Endodermal cell (in vitro differentiated cells): ENCODE data around the gene DCLK1. TPM values are rescaled to one million over a fixed set of nuclear protein-coding genes. Genes with fewer than 3 reads are reported as not detected.

Experiments used
- DNase-seq: peaks from one replicate; pipeline ENCODE4 v3.0.0-alpha.2; 2017
- H3K27ac ChIP-seq: 2 replicates; pipeline ENCODE4 v1.5.1; 2013; ENCODE audit warnings: mild to moderate bottlenecking, low read depth, low read length, moderate library complexity
- H3K27me3 ChIP-seq: 2 replicates; pipeline ENCODE4 v1.6.1; 2013; ENCODE audit warnings: mild to moderate bottlenecking, low read length, moderate library complexity; ENCODE audit not compliant: insufficient read depth, control insufficient read depth, poor library complexity, severe bottlenecking
- H3K36me3 ChIP-seq: 2 replicates; pipeline ENCODE4 v1.7.0; 2013; ENCODE audit warnings: mild to moderate bottlenecking, low read length, moderate library complexity; ENCODE audit not compliant: control insufficient read depth, insufficient read depth
- H3K4me1 ChIP-seq: one replicate; pipeline ENCODE4 v1.7.0; 2013; ENCODE audit warnings: low read length; ENCODE audit not compliant: control insufficient read depth, insufficient read depth
- H3K4me3 ChIP-seq: 2 replicates; pipeline ENCODE4 v1.5.1; 2013; ENCODE audit warnings: mild to moderate bottlenecking, low read length, moderate library complexity
- H3K9ac ChIP-seq: 2 replicates; pipeline ENCODE4 v1.6.1; 2013; ENCODE audit warnings: mild to moderate bottlenecking, low read length, moderate library complexity; ENCODE audit not compliant: poor library complexity, severe bottlenecking; ENCODE audit errors: extremely low read depth
- H3K9me3 ChIP-seq: 2 replicates; pipeline ENCODE4 v1.6.1; 2013; ENCODE audit warnings: mild to moderate bottlenecking, low read length, moderate library complexity; ENCODE audit not compliant: control insufficient read depth
- H3K27ac Mint-ChIP-seq: 2 replicates; pipeline ENCODE4 v1.8.0; 2020; ENCODE audit warnings: mixed read lengths
- H3K27me3 Mint-ChIP-seq: 2 replicates; pipeline ENCODE4 v1.8.0; 2021; ENCODE audit warnings: mild to moderate bottlenecking, mixed read lengths; ENCODE audit not compliant: insufficient read depth
- H3K36me3 Mint-ChIP-seq: 2 replicates; pipeline ENCODE4 v1.8.0; 2020; ENCODE audit warnings: low read depth, mixed read lengths
- H3K4me1 Mint-ChIP-seq: 2 replicates; pipeline ENCODE4 v1.8.0; 2020; ENCODE audit warnings: mixed read lengths
- H3K4me3 Mint-ChIP-seq: 2 replicates; pipeline ENCODE4 v1.8.0; 2020; ENCODE audit warnings: mild to moderate bottlenecking, moderate library complexity, mixed read lengths
- H3K9me3 Mint-ChIP-seq: 2 replicates; pipeline ENCODE4 v1.8.0; 2020; ENCODE audit warnings: mild to moderate bottlenecking, mixed read lengths
- CTCF ChIP-seq: fragments of 200-600 bp; sonication (generic); conservative IDR thresholded peaks from 2 replicates; pipeline ENCODE4 v1.5.0; 2021; ENCODE audit warnings: antibody characterized with exemption, mild to moderate bottlenecking
- WGBS, 2 experiments: methylation state at CpG; one replicate each; pipeline versions ENCODE4 v1.1.5 to v1.1.7; 2013; ENCODE audit warnings: missing lambda C conversion rate in 2 of 2, mixed read lengths in 1 of 2; ENCODE audit not compliant: insufficient coverage in 1 of 2, insufficient read length in 1 of 2; 5-methylcytosine and 5-hydroxymethylcytosine counted together
- total RNA-seq, 2 donors: library from RNA; stranded (reverse); fragmentation: NEBNext Ultra II Directional in 1 of 2; extraction: Animal tissue kit (Norgen Biotek cat#: 25700) in 1 of 2; gene quantifications; 2 replicates in 1 of 2; 3 replicates in 1 of 2; pipeline ENCODE4 v1.2.1, GENCODE V29; 2021

DCLK1 gene
- total RNA-seq, 2 donors from 2014 or later = 3.0 to 32.8 TPM

GRCh38 chr13:36098080-36098479, 33.1 kb downstream of the DCLK1 start:
- Histone ChIP-seq H3K9me3 (no peaks in the 10 kb centered on the region), H3K4me3 (no peak overlapping the region), H3K27ac (no peak overlapping the region), H3K36me3 (no peaks in the 10 kb centered on the region), H3K9ac (no peak overlapping the region), H3K27me3 (no peaks in the 10 kb centered on the region), H3K4me1 (no peaks in the 10 kb centered on the region)
- no peak for TF ChIP-seq CTCF
- WGBS, 2 experiments = 79 to 80% methylated on average over 3 to 4 of the region's 4 CpGs
- Mint-ChIP-seq H3K36me3 (no peaks in the 10 kb centered on the region), H3K27me3 (no peaks in the 10 kb centered on the region), H3K27ac (no peak overlapping the region), H3K9me3 (no peaks in the 10 kb centered on the region), H3K4me1 (no peaks in the 10 kb centered on the region), H3K4me3 (no peak overlapping the region)
- DNase-seq = no peak

GRCh38 chr13:36096461-36097416, 34.4 kb downstream of the DCLK1 start:
- H3K36me3 Mint-ChIP-seq = no peaks in the 10 kb centered on the region

GRCh38 chr13:36094478-36094877, 36.7 kb downstream of the DCLK1 start:
- Histone ChIP-seq H3K4me1 (no peaks in the 10 kb centered on the region), H3K36me3 (no peaks in the 10 kb centered on the region), H3K4me3 (no peak overlapping the region), H3K27me3 (no peaks in the 10 kb centered on the region), H3K27ac (no peak overlapping the region), H3K9ac (no peak overlapping the region), H3K9me3 (no peaks in the 10 kb centered on the region)
- H3K36me3 Mint-ChIP-seq = no peaks in the 10 kb centered on the region
- H3K9me3 Mint-ChIP-seq = peaks cover 4% of the 10 kb centered on the region
- H3K27me3 Mint-ChIP-seq = no peaks in the 10 kb centered on the region
- no peak overlapping the region for H3K4me3 Mint-ChIP-seq
- WGBS, 2 experiments = 79 to 91% methylated on average over 2 to 4 of the region's 4 CpGs
- TF ChIP-seq CTCF = peak; percentile 65
- no peak overlapping the region for H3K27ac Mint-ChIP-seq
- H3K4me1 Mint-ChIP-seq = peaks cover 4% of the 10 kb centered on the region
- no peak for DNase-seq

More at GRCh38 chr13:36096461-36097416, 34.4 kb downstream of the DCLK1 start:
- H3K36me3 ChIP-seq = no peaks in the 10 kb centered on the region
- TF ChIP-seq CTCF = no peak
- H3K9ac ChIP-seq = no peak overlapping the region
- no peaks in the 10 kb centered on the region for H3K27me3 ChIP-seq
- no peak overlapping the region for H3K4me3 ChIP-seq
- Mint-ChIP-seq H3K27me3 (no peaks in the 10 kb centered on the region), H3K27ac (no peak overlapping the region), H3K9me3 (peaks cover 4% of the 10 kb centered on the region), H3K4me3 (no peak overlapping the region), H3K4me1 (no peaks in the 10 kb centered on the region)
- H3K4me1 ChIP-seq = no peaks in the 10 kb centered on the region
- H3K27ac ChIP-seq = no peak overlapping the region
- H3K9me3 ChIP-seq = no peaks in the 10 kb centered on the region
- WGBS, 2 experiments = 90 to 94% methylated on average over 1 to 4 of the region's 5 CpGs
- DNase-seq = no peak
